NCI-H510A (cell line): ENCODE measurements around the gene TDRD7.

Experiments used
- DNase-seq: peaks from one replicate; lab custom pipeline; 2025; lab: John Stamatoyannopoulos, UW

Gene TDRD7

DNA sequence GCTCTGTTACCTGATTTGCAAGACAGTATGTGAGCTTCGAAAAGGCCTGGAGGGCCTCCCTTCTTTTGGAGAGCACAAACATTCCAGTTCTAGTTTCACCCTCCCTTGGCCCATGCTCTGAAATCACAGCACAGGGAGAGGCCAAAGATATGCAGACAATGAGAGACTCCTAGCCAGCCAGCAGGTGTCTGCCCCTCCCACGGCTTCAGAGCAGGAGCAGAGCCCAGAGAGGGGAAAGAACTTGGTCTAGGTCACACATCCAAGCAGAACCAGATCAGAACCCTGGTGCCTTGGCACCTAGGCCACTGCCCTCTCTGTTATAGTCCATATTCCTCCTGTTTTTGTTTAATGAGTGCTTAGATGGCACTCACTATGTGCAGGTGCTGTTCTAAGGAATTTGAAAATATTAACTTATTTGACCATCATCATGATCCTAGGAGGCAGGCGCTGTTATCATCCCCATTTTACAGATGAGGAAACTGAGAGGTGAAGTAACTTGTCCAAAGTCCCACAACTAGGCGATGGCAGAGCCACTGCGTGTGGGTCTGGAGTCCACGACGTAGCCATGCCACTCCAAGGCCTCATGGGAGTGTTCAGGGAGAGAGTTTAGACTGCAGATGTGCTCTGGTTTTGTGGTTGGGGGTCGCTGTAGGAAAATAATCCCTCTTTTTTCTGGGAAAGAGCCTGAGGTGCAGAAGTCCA is 116.8 kb downstream of the TDRD7 start:
- DNase-seq = no peak

DNA sequence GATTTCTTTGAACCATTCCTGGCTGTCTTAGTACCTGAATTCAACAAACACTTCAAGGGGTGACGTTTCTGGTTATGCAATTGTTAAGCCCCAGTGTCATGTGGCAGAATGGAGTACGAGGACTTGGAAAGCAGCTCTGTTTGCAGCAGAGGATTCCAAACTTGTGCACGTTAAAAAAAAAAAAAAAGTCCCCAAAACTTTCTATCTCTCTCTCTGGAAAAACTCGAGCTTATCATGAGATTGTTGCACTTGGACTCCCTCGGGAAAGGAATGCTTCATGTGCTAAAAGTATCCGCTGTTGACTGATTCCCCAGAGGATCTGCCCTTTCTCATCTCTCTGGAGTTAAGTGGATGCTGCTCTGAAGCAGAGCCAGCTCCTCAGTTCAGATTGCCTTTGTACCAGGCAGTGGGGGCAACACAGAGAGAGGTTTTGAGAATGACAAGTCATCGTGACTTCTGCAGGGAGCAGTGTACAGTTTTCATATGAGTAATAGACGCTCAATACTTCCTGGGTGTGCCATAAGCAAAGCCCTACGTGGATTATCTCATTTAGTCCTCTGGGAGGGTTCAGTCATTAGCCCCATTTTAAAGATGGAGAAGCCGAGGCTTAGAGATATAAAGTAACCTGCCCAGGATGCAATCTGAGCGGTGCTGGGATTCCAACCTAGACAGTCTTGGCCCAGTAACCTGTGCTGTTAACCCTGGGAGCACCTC is 117.6 kb downstream of the TDRD7 start:
- DNase-seq = no peak

DNA sequence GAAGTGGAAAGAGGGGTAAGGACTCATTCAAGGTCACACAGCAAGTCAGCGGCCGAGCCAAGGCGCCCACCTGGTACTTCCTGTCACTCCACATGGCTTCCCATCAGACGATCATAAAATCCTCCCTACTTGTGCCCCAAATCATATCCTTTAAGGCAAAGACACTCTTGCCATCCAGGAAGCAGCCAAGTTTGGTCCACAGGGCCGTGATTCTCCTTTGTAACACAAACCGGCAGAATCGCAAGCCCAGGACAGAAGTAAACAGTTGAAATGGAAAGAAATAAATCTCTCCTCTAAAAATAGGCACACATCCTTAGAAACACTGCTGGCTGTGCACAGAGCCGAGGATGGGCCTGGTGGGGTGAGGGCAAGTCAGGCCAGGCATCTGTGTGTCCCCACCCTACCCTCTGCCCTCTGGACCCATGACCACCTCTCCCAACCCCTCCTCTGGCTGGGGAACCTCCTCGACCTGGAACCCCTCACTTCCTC is 120.0 kb downstream of the TDRD7 start:
- DNase-seq = no peak

DNA sequence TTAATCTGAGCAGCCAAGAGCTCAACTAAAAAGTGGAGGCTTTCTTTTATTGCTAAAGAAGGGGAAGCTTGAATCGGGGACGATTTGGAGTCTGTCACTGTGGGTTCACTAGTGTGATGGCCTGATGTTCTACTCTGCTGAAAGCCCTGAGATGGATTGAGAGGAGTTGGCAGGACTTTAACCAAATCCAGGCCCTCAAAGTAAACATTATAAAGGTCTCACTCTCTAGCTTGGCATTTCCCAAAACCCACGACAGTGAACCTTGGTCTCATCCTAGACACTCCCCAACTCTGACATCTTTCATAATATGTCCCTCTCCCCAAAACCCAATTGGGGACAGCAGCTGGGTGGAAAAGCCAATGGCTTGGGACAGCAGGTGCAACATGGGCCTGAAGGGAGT is 122.3 kb downstream of the TDRD7 start:
- no peak for DNase-seq

DNA sequence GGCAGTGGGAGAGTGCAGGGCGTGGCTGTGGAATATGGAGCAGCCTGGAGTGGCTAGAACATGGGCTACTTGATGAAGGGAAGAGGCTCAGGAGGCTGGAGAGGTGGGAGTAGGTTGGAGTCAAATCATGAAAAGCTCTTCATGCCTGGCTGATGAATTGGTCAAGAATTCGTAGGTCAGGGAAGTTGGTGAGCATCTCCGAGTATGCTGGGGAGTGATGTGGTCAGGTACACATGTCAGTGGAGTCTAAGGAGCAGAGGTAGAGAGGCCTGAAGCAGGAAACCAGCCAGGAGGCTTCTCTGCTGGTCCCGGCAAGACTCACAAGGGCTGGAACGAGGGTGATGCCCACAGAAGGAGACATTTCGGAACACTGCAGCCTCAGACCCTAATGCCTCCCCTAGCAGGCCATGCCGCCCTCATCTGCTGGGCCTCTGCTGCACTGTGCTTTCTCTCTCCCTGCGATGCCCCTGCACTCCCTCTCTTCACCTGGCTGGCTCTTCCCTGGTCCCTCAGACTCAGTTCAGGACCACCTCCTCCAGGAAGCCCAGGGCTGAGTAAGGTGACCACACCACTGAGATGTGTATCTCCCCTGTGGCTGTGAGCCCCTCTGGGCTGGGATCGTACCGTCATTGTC is 123.2 kb downstream of the TDRD7 start:
- DNase-seq = no peak

DNA sequence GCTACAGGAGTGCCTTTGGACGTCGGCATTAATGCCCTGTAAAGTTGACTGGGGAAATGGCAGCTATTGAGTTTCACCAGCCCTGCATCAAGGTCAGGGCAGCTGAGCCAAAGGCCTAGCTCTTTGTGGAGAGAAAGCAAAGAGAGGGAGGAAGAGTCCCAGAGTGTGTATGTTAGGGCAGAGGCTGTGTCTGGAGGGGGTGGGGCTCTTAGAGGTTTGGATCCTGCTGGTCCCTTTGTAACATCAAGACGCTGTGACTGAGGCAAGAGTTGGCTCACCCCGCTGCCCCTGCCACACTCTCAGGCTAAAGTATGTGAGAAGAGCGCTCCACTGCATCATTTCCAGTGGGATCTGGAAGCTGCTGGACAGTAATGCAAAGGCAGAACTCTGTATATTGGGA is 123.9 kb downstream of the TDRD7 start:
- no peak for DNase-seq

DNA sequence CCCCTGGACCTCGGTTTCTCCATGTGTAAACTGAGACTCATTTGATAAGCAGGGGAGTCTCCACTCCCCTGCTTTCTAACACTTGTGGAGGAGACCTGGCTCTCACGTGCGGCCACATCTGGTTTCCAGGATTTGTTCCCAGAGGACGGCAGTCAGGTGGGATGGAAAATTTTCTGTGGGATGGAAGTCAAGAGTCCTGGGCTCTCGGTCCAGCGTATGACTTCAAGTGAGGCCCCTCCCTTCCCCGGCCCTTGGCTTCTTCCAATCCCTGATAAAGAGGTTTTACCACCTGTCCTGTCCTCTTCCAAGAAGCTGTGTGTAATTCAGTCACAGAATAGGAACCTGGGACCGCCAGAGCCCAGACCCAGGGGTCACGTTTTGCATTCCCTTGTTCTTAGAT is 124.6 kb downstream of the TDRD7 start:
- no peak for DNase-seq

DNA sequence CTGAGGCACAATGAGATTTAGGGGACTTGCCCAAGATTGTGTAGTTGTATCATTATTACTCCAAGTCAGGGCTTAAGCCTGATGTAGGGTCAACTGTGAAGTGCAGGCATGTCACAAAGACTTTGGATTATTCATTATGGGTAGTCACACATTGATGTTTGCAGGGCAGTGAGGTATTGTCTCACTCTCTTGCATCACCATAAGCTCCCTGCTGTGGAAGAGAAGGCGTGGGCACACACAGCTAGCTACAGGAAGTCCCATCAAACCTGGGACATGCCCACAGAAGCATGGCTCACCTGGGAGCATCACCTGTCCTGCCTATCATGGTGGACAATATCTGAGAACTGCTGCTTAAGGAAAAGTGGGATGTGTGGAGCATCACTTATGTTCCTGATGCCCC is 131.7 kb downstream of the TDRD7 start:
- DNase-seq = no peak

DNA sequence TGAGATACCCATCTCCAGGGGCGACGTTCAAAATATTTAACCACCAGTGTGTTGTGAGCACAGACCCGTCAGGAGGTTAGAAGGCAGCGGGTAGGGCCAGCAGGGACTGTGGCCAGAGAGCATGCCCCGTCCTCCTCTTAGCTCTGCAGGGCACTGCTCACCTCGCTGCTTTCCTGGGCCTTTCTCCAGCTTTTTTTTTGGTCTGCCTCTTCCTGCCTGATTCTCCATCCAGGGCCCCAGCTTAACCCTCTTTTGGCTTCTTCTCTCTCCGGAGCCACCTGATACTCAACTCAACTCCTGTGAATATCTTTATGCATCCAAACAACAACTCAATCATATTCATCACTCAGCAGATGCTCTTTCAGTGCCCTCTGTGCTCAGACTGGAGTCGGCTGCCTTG is 133.6 kb downstream of the TDRD7 start:
- no peak for DNase-seq
